Sigmoid colon (tissue), 7 donors: Measurements from ENCODE around the gene PAPPA. TPM values are rescaled to one million over a fixed set of nuclear protein-coding genes. Genes with fewer than 3 reads are reported as not detected.

Experiments
- DNase-seq: peaks from one replicate; pipeline ENCODE4 v3.0.0-alpha.2; 2019
- H3K27ac ChIP-seq, 4 donors: fragments of 200-600 bp; sonication (generic); one replicate each; pipeline ENCODE4 v1.5.1; 2016 to 2019; ENCODE audit warnings: mild to moderate bottlenecking in 1 of 4
- H3K27me3 ChIP-seq, 3 donors: fragments of 200-600 bp; sonication (generic); one replicate each; pipeline ENCODE4 v1.5.1; 2019; ENCODE audit warnings: mild to moderate bottlenecking in 1 of 3
- H3K36me3 ChIP-seq, 4 donors: fragments of 200-600 bp; sonication (generic); one replicate each; pipeline ENCODE4 v1.5.1; 2016 to 2019
- H3K4me1 ChIP-seq, 4 donors: fragments of 200-600 bp; sonication (generic); one replicate each; pipeline ENCODE4 v1.5.1; 2017 to 2019
- H3K4me3 ChIP-seq, 4 donors: fragments of 200-600 bp; sonication (generic); one replicate each; pipeline ENCODE4 v1.5.1; 2017 to 2019; ENCODE audit warnings: mild to moderate bottlenecking in 2 of 4, moderate library complexity in 1 of 4
- H3K9me3 ChIP-seq, 4 donors: fragments of 200-600 bp in 3 of 4; sonication (generic) in 3 of 4; one replicate each; pipeline versions ENCODE4 v1.5.1 to v1.6.1; 2013 to 2019
- EP300 ChIP-seq, 4 donors: sonication (generic); formaldehyde crosslinking; IDR thresholded peaks; one replicate each; pipeline ENCODE4 v1.6.1; 2017; ENCODE audit warnings: antibody characterized with exemption in 4 of 4
- POLR2A ChIP-seq, 2 donors: fragments of 450-650 bp; IDR thresholded peaks; one replicate each; pipeline ENCODE4 v1.6.1; 2016; ENCODE audit warnings: antibody characterized with exemption in 2 of 2, mild to moderate bottlenecking in 2 of 2, moderate library complexity in 2 of 2
- POLR2AphosphoS5 ChIP-seq, 4 donors: sonication (generic); formaldehyde crosslinking; IDR thresholded peaks; one replicate each; pipeline ENCODE4 v1.6.1; 2017; ENCODE audit warnings: antibody characterized with exemption in 4 of 4
- WGBS, 2 donors: extraction: QIAGEN DNeasy Blood & Tissue Kit; methylation state at CpG; one replicate each; pipeline ENCODE4 v1.1.7; 2013; 5-methylcytosine and 5-hydroxymethylcytosine counted together
- intact Hi-C: fragments of 100-400 bp; cut with DNase I; formaldehyde crosslinking; loops from one replicate; pipeline ENCODE4 v1.15.1; 2023
- polyA plus RNA-seq, 3 donors: library from polyadenylated mRNA; stranded (reverse); fragments of 200-250 nt; gene quantifications; one replicate each; pipeline ENCODE4 v1.2.3, GENCODE V29; 2013
- total RNA-seq, 4 donors: library from RNA; depleted of rRNA; stranded (reverse); fragments of >200 nt; gene quantifications; one replicate each; pipeline ENCODE4 v1.1.0, GENCODE V29; 2016
- TF ChIP-seq, protein P1 (sequence below), 4 experiments: fragments of 450-650 bp in 3 of 4; fragments of 200-600 bp in 1 of 4; IDR thresholded peaks; one replicate each; pipeline ENCODE4 v1.5.1; 2016 to 2019; ENCODE audit warnings: antibody characterized with exemption in 4 of 4, mild to moderate bottlenecking in 3 of 4, moderate library complexity in 2 of 4
- donor health status: healthy with polysubstance abuse.
- donor health status: Bipolar disorder and iron deficiency.
- donor health status: healthy.

The PAPPA gene
- total and polyA plus RNA-seq, 7 donors = under 0.01 to 6.6 (median 3.6) TPM

DNA sequence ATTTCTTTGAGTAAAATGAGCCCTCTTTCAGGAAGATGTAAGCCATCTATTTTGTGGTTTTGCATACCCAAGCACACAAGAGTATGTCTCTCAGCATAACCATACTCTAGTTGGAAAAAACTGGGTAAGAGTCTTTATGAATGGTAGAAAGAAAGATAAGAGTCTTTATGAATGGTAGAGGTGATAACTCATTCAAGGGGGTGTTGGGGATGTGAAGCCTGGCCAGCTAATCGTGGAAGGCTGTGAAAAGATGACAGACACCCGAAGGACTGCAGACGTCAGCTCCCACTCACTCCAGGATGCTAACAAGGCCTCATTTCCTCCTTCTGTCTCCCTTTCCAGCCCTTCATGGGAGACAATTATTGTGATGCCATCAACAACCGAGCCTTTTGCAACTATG lies 228.5 kb downstream of the PAPPA start:
- no peaks in the 10 kb centered on the region for H3K9me3 ChIP-seq
- H3K4me1 ChIP-seq = peaks cover 0 to 8% (median 1%) of the 10 kb centered on the region in 4 donors
- no peak overlapping the region for H3K27ac ChIP-seq
- no peak for DNase-seq
- H3K36me3 ChIP-seq = no peaks in the 10 kb centered on the region
- intact Hi-C loops = no loop called here
- H3K4me3 ChIP-seq = no peak overlapping the region
- TF ChIP-seq POLR2AphosphoS5 (IDR thresholded peaks at IDR 0.05) (no peak), EP300 (IDR thresholded peaks at IDR 0.05) (no peak), POLR2A (IDR thresholded peaks at IDR 0.05) (no peak)
- TF ChIP-seq, protein P1, sequence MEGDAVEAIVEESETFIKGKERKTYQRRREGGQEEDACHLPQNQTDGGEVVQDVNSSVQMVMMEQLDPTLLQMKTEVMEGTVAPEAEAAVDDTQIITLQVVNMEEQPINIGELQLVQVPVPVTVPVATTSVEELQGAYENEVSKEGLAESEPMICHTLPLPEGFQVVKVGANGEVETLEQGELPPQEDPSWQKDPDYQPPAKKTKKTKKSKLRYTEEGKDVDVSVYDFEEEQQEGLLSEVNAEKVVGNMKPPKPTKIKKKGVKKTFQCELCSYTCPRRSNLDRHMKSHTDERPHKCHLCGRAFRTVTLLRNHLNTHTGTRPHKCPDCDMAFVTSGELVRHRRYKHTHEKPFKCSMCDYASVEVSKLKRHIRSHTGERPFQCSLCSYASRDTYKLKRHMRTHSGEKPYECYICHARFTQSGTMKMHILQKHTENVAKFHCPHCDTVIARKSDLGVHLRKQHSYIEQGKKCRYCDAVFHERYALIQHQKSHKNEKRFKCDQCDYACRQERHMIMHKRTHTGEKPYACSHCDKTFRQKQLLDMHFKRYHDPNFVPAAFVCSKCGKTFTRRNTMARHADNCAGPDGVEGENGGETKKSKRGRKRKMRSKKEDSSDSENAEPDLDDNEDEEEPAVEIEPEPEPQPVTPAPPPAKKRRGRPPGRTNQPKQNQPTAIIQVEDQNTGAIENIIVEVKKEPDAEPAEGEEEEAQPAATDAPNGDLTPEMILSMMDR (IDR thresholded peaks at IDR 0.05) = no peak
- 84 to 88% methylated on average over 4 of the region's 4 CpGs for WGBS, 2 donors
- no peaks in the 10 kb centered on the region for H3K27me3 ChIP-seq

DNA sequence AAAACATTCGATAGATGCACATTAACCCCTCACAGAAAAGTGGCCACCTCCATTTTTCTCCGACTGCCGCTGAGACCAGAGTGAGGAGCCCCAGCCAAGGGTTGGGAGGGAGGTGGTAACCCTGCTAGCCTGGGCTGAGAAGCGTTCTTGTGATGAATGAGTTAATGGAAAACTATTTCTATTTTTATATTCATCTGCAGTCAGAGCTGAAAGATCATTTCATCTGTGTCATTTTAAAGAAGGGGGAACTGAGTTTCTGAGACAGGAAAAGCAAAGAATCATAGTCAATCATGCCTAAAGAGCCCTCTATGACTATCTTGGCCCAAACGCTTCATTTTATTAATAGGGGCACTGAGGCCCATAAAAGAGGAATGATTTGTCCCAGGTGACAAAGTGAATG lies 229.5 kb downstream of the PAPPA start:
- 77 to 80% methylated on average over 5 of the region's 5 CpGs for WGBS, 2 donors
- no peak for TF ChIP-seq EP300 (IDR thresholded peaks at IDR 0.05)
- intact Hi-C loops = no loop called here

DNA sequence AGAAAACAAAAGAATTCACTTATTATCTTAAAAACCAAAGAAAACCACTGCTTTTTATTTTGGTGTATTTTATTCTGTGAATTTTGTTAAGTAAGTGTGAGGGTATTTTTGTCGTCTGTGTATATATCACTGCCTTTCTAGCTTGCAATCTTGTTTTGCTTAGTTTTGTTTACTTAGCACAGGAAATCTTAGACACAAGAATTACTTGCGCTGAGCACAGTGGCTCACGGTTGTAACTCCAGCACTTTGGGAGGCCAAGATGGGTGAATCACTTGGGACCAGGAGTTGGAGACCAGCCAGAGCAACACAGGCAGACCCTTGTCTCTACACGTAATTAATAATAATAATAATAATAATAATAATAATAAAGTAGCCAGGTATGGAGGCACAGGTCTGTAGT lies 230.3 kb downstream of the PAPPA start:
- no peaks in the 10 kb centered on the region for H3K9me3 ChIP-seq
- WGBS, 2 donors = 69% methylated on average over 4 of the region's 4 CpGs
- no peaks in the 10 kb centered on the region for H3K4me1 ChIP-seq
- no peak overlapping the region for H3K27ac ChIP-seq
- TF ChIP-seq POLR2A (IDR thresholded peaks at IDR 0.05) (no peak), EP300 (IDR thresholded peaks at IDR 0.05) (no peak), POLR2AphosphoS5 (IDR thresholded peaks at IDR 0.05) (no peak)
- TF ChIP-seq, protein P1 (IDR thresholded peaks at IDR 0.05) = no peak
- no peaks in the 10 kb centered on the region for H3K27me3 ChIP-seq
- no peak overlapping the region for H3K4me3 ChIP-seq
- H3K36me3 ChIP-seq = no peaks in the 10 kb centered on the region
- intact Hi-C loops = no loop called here
- no peak for DNase-seq

More for the DNA sequence above, 229.5 kb downstream of the PAPPA start:
- H3K4me1 ChIP-seq = no peaks in the 10 kb centered on the region
- H3K9me3 ChIP-seq = no peaks in the 10 kb centered on the region
- no peak for DNase-seq
- no peak overlapping the region for H3K27ac ChIP-seq
- H3K27me3 ChIP-seq = no peaks in the 10 kb centered on the region
- no peak overlapping the region for H3K4me3 ChIP-seq
- no peaks in the 10 kb centered on the region for H3K36me3 ChIP-seq

DNA sequence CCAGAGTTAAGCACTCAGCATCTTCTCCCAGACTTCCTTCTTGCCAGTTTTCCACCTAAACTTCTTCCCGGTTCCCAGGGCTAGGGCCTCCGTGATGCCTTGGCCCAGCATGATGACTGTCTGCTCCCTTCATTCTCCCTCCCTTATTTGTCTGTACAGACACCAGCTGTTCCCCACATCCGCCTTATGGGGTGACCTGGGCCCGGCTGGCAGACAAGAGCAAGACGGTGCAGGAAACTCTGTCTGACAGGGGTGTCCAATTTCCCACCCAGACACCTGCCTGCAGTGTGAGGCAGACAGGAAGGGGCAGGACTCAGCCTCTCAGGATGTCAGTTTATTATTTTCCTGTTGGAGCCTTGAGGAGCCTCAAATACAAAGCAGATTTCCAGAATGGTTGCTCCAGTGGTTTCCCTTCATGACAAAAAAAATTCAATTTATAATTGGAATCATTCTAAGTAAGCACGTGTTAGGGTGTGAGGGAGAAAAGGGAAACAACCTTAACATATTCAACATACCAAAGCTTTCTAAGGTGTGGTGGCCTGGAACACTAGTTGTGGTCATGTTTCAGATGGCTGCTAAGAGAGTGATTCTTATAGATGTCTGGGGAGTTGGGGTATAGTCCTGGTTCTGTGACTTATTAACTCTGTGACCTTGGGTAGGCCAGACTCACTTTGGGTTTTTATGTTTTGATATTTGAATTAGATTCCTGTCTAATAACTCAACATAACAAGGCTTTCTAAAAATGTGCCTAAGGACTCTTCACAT lies 234.5 kb downstream of the PAPPA start:
- no peaks in the 10 kb centered on the region for H3K36me3 ChIP-seq
- H3K27ac ChIP-seq = no peak overlapping the region
- no peak overlapping the region for H3K4me3 ChIP-seq
- H3K27me3 ChIP-seq = no peaks in the 10 kb centered on the region
- H3K4me1 ChIP-seq = no peaks in the 10 kb centered on the region
- intact Hi-C loops = no loop called here
- DNase-seq = no peak
- WGBS, 2 donors = 53 to 74% methylated on average over 6 of the region's 6 CpGs
- no peaks in the 10 kb centered on the region for H3K9me3 ChIP-seq
- no peak for TF ChIP-seq POLR2AphosphoS5 (IDR thresholded peaks at IDR 0.05)

DNA sequence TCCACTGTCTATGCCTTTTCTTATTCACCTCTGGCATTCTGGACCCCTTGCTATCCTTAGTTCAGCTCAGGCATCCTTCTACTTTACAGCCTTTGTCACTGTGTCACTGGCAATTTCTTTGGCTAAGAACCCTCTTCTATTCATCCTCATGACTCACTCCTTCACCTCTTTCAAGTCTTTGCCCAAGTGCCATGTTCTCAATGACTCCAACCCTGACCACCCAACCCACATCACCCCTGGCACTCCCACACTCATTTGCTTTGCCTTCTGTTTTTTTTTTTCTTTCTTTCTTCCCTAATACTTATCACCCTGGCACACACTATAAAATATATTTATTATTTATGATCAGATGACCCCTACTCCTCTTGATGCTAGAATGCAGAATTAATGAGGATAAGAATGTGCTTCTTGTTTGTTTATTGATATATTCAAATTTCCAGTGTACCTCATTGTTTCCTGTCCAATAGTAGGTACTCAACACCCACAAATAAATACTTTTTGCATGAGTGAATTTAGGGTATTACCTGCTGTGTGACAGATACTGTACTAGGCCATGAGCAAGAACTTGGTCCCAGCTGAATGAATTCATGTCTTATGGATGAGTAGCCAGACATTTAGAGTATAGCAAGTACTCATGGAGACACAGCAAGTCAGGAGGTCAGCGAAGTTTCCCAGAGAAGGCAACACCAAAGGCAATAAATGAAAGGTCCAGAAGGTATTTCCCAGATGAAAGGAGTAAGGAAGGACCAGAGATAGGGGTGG lies 236.1 kb downstream of the PAPPA start:
- Histone ChIP-seq H3K27me3 (no peaks in the 10 kb centered on the region), H3K36me3 (no peaks in the 10 kb centered on the region), H3K4me1 (no peaks in the 10 kb centered on the region), H3K9me3 (no peaks in the 10 kb centered on the region), H3K4me3 (no peak overlapping the region), H3K27ac (no peak overlapping the region)
- intact Hi-C loops = no loop called here
- TF ChIP-seq POLR2AphosphoS5 (IDR thresholded peaks at IDR 0.05) = no peak
- TF ChIP-seq EP300 (IDR thresholded peaks at IDR 0.05) = no peak
- TF ChIP-seq, protein P1 (IDR thresholded peaks at IDR 0.05) = no peak
- no peak for TF ChIP-seq POLR2A (IDR thresholded peaks at IDR 0.05)
- DNase-seq = no peak
- 81 to 85% methylated on average over 1 of the region's 1 CpG for WGBS, 2 donors
